Kasumi-1 (cell line): ENCODE results near the gene STX16.

ENCODE experiments used
- DNase-seq, 2 experiments: peaks; one replicate each; lab custom pipeline; 2025; lab: John Stamatoyannopoulos, UW

The STX16 gene, protein sequence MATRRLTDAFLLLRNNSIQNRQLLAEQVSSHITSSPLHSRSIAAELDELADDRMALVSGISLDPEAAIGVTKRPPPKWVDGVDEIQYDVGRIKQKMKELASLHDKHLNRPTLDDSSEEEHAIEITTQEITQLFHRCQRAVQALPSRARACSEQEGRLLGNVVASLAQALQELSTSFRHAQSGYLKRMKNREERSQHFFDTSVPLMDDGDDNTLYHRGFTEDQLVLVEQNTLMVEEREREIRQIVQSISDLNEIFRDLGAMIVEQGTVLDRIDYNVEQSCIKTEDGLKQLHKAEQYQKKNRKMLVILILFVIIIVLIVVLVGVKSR

DNA sequence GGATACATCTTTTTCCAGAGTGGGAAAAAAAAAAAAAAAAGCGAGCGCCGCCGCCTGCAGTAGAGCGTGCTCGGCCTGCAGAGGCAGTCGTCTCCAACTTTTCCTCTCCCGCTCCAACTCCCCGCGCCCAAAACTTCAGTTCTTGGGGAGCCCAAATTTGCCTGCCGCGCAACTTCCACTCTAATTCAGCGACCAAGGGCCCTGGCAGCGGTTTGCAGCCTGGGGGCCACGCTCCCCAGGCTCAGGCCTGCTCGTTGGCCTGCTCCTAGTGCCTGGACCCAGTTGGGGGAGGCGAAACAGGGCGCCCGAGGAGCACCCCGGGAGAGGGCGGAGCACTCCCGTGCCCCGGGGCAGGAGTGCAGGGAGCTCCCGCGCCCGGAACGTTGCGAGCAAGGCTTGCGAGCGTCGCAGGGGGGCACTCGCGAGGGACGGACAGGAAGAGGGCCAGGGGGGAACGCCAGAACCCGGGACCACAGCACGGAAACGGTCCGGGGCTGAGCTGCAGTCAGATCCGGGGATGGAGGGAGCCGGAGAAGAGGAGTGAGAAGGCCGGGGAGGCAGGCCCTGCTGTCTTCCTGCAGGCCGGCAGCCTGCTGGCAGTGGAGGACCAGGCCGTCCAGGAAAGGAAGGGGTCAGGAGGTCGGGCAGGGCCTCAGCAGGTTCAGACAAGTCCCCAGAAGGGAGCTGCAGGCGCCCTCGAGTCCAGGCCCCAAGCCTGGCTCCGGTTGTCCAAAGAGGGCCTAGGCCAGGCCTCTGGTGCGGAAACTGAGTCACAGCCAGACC lies at the start of gene STX16:
Gene STX16 (plus strand): TSS at position 508 of the 783 bp plus-strand sequence. CDS start 724 bp downstream, outside the sequence.
- peak; percentile 92 to 93 for DNase-seq

DNA sequence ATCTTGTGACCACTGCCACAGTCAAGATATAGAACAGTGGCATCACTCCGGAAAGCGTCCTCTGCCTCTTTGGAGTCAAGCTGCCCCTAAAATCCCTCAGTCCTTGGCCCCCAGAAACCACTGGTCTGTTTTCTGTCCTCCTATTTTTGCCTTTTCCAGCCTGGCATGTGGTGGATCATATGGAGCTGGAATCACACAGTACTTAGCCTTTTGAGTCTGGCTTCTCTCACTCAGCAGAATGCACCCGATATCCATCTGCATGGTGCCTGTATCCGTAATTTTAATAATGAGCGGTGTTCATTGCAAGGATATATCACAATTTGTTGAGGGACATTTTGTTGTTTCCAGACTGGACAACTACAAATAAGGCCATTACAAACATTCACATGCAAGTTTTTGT lies 49.0 kb upstream of the STX16 start:
- no peak for DNase-seq

DNA sequence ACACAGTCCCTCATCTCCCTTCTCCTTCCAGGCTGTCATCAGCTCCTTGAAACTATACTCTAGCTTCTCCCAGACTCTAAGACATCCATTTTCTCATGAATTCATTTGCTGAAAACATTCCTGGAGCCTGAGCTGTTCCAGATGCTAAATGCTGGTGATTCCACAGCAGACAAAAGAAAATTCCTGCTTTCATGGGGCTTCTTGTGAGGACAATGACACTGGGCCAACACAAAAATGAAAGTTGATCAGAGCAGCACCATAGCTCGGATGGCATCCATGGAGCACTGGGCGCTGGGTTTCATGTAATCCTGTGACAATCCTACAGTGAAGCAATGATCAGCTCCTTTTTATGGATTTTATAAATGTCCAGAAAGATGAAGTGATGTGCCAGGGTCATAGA lies 47.4 kb upstream of the STX16 start:
- no peak for DNase-seq

DNA sequence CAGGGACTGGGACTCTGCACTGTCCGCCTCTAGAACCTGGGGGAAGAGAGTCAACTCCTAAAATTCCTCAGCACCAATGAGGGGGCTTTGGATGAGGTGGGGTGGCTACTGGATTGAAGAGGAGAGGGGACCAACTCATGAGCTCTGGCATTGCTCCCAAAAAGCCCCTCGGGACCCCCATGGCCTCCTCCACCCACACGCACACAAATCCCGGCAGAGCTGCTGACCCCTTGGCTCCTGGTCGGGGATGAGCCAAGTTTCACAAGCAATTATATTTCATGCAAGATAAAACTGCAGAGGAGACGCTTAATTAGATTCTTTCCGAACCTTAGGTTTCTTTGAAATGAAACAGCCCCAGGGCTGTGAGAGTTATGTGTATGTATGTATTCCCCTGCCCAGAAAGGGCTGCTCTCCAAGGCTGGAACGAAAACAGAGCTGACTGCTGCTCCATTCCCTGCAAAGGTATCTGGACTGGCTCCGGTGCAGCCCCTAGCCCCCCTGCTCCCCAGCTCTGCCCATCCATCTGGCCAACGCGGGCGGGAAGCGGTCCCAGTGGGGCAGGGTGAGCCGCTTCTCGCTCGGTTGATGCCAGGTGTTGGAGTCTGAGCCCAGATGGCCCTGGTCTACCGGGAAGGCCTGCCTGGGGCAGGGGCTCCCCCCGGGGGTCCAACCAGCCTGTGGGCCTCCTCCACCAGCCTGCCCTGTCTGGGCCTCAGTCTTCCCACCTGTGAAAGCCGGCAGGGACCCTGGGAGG lies 46.8 kb upstream of the STX16 start:
- DNase-seq = no peak

DNA sequence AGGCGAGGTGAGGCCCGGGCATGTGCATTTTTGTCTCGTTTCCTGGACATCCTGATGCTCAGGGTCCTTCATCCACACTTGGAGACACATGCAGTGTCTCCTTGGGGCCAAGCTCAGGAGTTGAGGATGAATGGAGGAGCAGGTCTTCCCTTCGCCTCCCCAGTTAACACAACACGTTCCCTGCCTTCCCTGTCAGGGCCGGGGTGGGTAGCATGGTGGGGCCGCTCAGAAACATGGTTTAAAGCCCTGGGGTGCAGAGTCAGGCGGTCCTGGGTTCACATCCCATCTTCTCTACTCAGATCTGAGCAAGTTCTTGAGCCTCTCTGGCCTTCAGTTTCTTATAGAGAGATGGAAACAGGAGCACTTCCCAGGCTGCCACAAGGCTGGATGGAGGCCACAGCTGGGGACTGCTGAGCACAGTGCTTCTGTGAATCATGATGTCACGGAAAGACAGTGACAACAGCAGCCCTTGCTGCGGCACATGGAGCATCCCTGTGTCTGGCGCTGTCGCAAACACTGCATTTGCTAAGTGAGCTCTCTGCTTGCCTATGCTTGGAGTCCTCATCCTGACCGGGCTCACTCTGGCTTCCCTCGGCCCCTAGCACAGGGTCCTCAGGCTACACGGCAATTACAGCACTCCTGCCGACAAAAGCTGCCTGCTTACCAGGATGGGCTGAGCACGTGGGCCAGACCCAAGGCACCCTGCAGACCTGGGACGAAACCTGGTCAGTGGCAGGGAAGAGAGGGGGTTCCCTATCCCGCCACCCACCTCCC lies 45.6 kb upstream of the STX16 start:
- DNase-seq = no peak

DNA sequence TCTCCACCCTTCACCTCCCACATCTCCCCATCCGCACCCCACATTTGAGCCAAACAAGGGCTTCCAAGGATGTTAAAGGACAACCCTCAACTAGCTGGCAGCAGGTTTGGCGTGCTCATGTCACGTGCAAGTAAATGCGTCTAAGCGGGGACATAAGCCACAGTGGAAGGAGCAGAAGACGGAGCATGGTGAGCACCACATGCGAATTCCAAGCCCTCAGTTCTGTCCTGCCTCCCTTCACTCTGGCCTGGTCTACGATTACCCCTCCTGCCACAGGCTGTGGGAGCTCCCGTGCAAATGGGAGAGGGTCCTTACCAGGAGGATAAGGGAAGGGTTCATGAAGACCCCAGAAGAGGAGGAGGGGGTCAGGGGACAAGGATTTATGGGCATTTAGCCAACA lies 44.9 kb upstream of the STX16 start:
- DNase-seq = no peak

DNA sequence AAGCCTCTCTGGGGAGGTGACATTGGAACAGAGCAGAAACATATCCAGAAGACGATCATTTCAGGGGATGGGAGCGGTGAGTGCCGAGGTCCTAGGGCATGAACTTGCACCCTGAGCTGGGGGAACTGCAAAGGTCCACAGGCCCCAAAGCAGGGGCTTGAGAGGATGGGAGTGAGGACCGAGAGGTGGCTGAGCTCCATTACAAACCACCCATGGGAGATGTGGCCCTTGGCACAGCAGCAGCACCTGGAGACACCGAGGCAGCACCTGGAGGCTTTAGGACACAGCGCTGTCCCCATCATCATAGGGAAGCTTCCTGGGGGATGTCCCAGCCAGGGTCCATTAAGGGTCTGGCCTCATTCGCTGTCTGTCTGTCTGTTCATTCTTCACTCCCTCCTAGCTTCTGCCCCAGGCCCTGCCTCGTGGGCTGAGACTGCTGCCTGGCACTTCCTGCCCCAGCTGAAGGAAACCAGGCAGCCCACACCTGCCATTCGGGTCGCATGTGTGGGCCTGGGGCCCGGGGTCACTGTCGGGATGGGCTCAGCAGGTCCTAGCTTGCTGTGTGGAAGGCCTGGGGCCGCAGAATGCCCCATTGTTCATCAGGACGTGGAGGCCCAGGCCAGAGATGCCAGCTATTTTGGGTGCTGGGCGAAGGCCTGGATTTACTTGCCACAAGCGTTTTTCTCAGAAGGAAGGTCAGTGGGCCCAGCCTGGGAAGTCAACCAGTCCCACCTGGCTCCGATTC lies 42.8 kb upstream of the STX16 start:
- DNase-seq = no peak

DNA sequence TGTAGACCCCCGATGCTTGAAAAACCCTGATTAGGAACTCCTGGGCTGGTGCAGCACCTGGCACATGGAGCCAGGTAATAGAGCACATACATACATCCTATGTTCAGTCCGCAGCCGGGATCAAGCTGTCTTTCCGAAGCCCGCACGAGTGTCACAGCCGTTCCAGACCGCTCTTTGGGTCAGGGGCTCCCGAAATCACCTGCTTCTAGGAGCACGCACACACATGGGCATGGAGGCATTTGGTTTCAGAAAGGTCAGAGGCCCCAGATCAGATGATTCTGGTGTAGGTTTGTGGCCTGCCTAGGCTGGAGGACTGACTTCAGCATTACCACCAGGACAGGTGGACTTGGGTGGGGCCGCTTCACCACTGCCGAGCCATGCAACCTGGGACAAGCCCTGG lies 42.1 kb upstream of the STX16 start:
- no peak for DNase-seq

DNA sequence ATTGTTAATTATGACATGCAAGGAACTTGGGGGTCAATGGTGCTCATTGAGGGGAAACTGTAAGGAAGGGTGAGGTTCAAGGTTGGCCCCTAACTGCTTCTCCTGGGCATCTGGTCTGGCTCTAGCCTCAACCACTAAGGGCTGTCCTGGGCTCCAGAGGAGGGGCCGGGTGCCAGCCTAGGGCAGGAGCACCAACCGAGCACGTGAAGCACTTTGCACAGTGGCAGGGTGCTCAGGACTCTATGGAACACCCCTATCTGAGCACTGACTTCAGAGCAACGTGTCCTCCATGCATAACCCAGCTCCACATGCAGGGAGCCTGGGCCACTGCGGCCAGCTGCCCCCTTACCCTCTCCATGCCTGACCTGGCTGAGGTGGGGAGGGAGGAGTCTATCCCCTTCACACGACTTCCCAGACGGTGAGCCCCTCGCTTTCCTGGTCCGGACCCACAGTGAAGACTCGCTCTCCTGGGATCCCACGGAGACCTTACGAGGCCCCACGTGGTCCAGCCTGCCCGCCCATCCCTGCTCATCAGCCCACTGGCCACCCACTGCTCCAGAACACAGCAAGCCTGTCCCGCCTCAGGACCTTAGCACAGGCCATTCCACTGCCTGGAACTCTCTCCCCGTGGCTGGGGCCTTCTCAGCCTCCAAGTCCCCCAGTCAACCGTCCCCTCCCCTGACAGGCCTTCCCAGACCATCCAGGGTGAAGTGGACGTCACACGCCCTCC lies 40.8 kb upstream of the STX16 start:
- DNase-seq = no peak

DNA sequence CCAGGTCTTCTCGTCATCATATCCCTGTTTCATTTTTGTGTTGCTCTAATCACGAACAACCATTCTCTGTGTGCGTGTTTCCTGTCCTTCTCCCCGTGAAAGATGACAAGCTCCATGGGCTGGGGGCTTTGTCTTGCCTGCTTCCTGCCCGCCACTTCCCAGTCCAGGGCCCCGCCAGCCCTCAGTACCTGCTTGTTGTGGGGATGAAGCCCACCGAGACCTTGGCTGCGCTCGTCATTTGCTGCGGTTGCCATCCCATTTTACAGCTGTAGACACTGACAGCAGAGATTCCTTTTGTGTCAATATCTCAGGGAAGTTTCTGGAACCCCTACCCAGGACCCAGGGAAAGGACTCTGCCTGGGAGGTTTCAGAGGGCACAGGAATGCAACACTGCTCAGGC lies 40.3 kb upstream of the STX16 start:
- DNase-seq = no peak

DNA sequence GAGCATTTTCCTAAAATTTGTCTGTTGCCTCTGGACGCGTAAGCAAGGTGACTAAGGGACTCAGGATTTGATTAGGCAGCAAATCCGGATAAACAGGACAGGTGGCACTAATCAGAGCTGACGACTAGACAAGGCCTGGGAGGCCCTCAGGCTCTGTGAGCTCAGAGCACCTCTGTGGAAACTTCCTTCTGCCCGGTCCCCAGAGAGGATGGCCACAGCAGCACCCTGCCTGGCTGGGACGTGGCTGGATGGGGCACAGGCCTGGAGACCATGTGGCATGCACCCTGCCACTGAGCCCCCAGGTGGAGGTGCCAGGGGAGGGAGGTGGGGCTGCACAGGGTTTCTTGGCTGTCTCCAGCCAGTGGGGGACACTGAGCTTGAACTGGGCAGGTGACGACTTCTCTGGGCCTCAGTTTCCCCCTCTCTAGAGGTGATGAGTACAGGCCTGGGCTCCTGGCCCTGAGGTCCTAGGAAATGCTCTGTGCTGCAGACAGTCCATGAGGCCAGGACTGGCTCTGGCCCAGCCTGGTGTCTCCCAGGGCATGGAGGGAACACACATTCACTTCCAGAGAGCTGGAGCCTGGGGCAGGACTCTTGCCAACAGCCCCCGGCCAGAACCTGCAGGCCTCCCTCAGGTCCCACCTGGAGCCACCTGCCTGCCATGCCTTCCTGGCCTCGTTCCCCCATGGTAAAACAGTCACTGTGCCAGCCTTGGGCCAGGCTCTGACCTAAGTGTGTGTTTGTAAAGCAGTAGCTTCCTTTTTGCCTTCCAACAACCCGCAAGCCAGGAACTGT lies 39.6 kb upstream of the STX16 start:
- DNase-seq = no peak

DNA sequence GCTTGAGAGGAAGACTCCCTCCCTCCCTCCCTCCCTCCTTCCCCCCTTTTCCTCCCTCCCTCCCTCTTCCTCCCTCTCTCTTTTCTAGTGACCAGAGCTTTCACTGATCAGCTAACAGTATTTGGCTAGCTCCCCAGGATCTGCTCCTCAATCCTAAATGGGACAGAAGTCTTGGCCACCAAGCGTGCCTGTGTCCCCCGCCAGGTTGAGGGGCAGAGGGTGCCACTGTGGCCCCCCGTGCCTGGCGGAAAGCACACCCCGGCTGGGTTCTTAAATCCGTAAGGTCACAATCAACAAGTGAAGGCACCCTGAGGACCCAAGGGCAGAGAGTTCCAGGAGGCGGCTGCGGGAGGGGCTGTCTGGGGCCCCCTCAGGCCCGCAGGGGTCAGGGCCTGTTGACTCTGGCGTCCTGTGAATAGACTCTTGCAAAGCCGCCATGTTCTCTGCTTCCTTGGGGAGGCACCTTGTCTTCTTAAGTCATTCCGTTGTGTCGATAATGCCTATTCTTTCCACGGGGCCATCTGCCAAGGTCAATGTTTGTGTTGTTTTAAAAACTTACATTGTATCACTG lies 38.9 kb upstream of the STX16 start:
- DNase-seq = no peak

DNA sequence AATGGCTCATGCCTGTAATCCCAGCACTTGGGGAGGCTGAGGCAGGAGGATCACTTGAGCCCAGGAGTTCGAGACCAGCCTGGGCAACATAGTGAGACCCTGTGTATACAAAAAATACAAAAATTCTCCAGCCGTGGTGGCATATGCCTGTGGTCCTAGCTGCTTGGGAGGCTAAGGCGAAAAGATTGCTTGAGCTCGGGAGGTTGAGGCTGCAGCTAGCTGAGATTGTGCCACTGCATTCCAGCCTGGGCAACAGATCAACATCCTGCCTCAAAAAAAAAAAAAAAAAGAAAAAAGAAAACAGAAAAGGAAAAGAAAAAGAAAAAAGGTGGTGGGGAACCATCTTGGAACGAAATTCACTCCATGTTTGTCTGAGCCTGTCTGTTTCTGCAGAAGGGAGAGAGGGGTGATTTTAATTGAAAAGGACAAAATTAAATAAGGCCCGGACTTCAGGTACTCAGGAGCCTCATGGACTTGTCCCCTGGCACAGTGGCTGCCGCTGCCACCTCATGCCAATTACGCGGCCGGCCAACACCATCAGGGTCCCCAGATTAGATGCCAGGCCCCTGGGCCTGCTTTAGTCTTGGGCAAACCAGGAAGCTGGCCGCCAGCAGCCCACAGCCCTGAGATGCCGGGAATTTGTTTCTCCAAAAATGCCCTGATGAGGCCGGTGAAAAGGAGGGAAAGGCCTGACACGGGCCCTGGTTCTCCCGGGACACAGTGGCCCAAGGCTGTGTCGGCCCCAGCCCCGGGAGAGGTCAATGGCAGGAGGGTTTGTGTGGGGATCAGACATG lies 37.8 kb upstream of the STX16 start:
- no peak for DNase-seq

DNA sequence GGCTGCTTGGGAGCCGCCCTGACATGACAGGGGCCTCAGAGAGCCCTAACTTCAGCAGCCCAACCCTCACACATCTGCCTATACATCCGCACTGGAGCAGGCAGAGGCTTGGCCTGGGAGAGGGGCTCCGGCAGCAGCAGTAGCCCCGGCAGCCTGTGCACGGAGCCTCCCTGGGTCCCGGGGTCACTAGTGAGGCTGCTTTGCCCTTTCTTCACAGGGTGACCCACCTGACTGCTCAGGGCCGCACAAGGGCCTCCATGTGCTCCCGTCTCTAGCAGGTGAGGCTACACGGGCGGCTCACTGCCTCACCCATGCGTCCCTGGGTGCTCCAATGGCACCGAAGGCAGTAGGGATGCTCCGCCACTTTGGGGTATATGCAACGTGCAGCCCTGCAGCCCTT lies 36.7 kb upstream of the STX16 start:
- DNase-seq = no peak

DNA sequence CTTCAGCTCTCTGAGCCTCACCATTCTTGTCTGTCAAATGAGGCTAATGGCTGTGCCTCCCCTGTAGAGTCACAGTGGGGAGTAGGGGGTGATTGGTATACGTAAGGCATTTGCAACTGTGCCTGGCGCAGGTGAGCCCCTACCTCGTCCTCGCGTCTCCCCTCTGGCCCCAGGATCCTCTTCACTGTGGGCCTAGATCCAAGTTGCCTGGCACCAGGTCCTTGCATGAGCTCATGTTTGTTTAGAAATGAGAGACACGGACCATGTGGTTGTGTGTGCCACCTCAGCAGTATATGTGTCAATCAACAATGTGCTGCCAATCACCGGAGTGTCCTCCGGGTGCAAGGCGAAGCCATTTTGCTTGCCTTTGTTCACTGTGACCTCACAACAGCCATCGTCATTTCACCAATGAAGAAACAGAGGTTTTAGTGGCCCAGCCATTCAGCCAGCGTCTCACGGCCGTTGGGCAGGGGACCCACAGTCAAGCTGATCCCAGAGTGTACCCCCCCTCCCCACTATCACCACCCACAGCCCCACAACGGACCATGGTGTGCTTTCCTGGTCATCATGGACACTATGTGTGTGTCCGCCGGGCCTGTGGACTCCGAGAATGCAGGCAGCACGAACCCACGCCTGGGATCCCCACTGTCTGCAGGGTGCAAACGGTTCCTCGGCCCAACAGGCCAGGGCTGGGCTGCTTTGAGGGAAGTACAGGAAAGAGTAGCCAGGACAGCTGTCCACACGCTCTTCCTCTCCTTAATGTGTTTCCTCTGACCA lies 35.9 kb upstream of the STX16 start:
- DNase-seq = no peak

DNA sequence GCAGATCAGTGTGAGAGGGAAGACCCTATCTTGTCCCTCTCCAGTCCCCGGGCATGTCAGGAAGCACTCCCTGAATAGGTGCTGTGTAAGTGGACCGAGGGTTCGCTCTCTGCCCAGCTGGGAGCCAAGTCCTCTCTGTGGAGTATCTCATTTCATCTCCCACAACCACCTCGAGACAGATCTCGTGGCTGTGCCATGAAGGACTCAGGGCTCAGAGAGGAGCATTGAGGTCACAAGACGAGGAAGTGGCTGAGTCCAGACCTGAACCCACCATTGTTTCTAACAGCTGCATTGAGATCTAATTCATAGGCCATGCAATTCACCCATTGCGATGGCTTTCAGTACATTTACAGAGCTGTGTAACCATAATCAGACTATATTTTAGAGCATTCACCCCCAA lies 34.7 kb upstream of the STX16 start:
- DNase-seq = no peak

DNA sequence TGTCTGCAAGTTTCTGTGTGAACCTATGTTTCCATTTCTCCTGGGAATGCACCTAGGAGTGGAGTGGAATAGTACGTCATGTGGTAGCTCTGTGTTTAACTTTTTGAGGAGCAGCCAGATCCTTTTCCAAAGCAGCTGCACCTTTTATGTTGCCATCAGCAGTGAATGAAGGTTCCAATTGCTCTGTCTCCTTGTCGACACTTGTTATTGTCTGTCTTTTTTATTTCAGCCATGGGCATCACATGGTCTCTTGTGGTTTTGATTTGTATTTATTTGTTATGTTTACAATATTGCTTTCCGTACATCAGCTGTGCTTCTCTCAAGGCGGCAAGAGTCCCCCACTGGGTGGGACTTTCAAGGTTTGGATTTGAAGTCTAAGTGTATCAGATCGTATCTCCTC lies 33.9 kb upstream of the STX16 start:
- no peak for DNase-seq
